Stimulated activated CD8-positive, alpha-beta memory T cell treated with anti-CD3 and anti-CD28 coated beads, Interleukin-7, amount 100 ng/mL, for 24 hours (primary cell): ENCODE measurements around the gene CLBA1.
"Not testable (repeated sequence)": the region's sequence is repeated elsewhere in the genome, so short reads cannot be mapped to it uniquely, and the experiment has no call there.

Experiments
- DNase-seq: peaks from one replicate; pipeline ENCODE4 v3.0.0-alpha.2; 2020; ENCODE audit warnings: low read depth

CLBA1 gene

DNA sequence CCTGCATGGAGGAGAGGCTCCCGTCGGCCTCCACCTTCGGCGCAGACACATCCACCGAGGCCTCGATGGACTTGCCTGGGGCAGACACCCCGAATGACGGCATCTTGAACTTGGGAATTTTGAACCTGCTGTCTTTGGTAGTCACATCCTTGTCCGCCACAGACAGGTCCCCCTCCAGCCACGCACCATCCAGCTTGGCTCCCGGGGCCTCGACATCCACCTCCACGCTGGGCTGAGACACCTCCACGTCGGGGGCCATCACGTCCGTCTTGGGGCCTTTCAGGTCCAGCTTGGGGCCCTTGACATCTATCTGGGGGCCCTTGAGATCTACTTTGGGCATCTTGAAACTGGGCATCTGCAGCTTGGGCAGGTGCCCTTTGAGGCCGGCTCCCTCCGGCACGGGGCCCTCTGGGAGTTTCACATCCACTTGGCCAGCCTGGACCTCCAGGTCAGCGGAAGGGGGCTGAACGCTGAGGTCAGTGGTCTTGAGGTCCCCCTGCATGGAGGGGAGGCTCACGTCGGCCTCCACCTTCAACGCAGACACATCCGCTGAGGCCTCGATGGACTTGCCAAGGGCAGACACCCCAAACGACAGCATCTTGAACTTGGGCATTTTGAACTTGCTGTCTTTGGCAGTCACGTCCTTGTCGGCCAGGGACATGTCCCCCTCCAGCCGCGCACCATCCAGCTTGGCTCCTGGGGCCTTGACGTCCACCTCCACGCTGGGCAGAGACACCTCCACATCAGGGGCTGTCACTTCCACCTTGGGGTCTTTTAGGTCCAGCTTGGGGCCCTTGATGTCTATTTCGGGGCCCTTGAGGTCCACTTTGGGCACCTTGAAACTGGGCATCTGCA is 37.5 kb upstream of the CLBA1 start:
- DNase-seq, result not testable (repeated sequence)

DNA sequence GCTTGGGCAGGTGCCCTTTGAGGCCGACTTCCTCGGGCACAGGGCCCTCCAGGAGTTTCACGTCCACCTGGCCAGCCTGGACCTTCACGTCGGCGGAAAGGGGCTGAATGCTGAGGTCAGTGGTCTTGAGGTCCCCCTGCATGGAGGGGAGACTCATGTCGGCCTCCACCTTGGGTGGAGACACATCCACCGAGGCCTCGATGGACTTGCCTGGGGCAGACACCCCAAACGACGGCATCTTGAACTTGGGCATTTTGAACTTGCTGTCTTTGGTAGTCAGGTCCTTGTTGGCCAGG is 36.9 kb upstream of the CLBA1 start:
- no peak for DNase-seq

DNA sequence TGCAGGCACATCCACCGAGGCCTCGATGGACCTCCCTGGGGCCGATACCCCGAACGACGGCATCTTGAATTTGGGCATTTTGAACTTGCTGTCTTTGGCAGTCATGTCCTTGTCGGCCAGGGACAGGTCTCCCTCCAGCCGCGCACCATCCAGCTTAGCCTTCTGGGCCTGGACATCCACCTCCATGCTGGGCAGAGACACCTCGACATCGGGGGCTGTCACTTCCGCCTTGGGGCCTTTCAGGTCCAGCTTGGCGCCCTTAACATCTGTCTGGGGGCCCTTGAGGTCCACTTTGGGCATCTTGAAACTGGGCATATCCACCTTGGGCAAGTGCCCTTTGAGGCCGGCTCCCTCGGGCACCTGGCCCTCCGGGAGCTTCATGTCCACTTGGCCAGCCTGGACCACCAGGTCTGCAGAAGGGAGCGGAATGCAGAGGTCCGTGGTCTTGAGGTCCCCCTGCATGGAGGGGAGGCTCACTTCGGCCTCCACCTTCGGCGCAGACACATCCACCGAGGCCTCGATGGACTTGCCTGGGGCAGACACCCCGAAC is 36.1 kb upstream of the CLBA1 start:
- DNase-seq, result not testable (repeated sequence)

DNA sequence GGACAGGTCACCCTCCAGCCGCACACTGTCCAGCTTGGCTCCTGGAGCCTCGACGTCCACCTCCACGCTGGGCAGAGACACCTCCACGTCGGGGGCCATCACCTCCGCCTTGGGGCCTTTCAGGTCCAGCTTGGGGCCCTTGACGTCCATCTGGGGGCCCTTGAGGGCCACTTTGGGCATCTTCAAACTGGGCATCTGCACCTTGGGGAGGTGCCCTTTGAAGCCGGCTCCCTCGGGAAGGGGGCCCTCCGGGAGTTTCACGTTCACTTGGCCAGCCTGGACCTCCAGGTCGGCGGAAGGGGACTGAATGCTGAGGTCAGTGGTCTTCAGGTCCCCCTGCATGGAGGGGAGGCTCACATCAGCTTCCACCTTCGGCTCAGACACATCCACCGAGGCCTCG is 35.6 kb upstream of the CLBA1 start:
- no peak for DNase-seq

DNA sequence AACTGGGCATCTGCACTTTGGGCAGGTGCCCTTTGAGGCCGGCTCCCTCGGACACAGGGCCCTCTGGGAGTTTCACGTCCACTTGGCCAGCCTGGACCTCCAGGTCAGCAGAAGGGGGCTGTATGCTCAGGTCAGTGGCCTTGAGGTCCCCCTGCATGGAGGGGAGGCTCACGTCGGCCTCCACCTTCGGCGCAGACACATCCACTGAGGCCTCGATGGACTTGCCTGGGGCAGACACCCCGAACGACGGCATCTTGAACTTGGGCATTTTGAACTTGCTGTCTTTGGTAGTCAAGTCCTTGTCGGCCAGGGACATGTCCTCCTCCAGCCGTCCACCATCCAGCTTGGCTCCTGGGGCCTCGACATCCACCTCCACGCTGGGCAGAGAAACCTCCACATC is 34.9 kb upstream of the CLBA1 start:
- DNase-seq, result not testable (repeated sequence)

DNA sequence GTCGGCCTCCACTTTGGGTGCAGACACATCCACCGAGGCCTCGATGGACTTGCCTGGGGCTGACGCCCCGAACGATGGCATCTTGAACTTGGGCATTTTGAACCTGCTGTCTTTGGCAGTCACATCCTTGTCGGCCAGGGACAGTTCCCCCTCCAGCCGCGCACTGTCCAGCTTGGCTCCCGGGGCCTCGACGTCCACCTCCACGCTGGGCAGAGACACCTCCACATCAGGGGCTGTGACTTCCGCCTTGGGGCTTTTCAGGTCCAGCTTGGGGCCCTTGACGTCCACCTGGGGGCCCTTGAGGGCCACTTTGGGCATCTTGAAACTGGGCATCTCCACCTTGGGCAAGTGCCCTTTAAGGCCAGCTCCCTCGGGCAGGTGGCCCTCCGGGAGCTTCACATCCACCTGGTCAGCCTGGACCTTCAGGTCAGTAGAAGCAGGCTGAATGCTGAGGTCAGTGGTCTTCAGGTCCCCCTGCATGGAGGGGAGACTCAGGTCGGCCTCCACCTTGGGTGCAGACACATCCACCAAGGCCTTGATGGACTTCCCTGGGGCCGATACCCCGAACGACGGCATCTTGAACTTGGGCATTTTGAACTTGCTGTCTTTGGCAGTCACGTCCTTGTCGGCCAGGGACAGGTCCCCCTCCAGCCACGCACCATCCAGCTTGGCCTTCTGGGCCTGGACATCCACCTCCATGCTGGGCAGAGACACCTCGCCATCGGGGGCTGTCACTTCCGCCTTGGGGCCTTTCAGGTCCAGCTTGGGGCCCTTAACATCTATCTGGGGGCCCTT is 33.5 kb upstream of the CLBA1 start:
- DNase-seq, result not testable (repeated sequence)

DNA sequence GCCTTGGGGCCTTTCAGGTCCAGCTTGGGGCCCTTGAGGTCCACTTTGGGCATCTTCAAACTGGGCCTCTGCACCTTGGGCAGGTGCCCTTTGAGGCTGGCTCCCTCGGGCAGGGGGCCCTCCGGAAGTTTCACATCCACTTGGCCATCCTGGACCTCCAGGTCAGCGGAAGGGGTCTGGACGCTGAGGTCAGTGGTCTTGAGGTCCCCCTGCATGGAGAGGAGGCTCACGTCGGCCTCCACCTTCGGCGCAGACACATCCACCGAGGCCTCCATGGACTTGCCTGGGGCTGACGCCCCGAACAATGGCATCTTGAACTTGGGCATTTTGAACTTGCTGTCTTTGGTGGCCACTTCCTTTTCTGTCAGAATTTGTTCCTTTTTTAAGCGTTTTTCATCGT is 32.5 kb upstream of the CLBA1 start:
- no peak for DNase-seq

DNA sequence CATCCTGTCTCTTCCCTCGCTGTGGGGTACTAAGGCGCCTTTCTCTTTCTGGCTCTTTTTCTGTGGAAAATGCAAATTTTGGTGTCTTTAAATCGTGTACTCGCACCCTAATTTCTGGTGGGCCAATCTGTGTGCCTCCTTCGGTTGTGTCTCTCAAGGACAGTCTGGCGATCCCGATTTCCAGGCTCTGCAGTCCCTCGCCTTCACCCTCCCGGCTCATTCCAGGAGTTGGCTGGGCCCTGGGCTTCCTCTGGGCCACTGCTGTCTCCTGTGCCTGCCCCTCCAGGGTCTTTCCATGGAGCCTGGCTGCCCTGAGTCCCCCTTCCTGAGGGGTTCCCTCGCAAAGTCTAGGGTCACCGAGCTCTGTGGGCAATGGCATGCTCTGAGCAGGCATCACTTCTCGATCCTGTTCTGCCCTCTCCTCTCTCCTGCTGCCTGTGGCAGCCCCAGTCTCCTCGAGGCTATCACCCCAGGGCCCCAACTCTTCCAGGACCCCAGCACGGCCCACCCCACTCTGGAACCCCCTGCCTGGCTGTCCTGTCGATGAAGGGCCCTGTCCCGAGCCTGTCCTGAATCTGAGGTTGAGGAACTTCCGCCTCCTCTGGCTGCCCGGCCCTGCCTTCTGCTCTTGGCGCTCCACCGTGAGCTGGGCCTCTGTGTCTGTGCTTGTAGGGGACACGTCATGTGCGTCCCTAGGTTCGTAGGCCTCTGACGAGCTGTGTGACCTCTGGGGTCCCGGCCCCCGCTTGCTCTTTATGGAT is 31.5 kb upstream of the CLBA1 start:
- DNase-seq, result no peak

DNA sequence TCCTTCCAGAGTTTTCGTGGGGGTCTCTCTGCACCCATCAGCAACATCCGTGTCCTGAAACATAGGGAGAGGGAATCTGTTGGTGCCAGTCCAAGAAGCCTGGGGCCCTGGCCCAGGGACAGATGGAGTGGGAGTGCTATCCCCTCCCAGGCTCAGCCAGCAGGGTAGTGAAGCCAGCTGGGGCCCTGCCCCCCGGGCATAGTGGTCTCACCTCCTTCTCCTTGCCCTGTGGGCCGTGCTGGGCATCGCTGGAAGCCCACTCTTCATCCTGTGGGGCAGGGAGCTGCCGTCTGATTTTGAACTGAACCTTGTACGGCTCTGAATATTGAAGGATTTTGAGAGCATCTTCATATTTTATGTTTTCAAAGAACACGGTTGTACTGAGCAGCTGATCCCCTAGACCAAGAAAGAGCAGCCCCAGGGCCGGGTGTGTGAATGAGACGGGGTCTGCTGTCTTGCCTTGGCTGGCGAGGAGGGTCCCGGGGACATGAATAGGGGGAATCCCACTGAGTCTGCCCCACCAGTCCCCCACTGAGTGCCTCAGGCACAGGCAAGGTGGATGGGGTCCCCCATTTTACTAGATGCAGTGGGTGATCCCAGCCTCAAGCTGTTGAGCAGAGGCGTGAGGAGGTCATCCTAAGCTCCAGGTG is 30.7 kb upstream of the CLBA1 start:
- DNase-seq, result no peak

DNA sequence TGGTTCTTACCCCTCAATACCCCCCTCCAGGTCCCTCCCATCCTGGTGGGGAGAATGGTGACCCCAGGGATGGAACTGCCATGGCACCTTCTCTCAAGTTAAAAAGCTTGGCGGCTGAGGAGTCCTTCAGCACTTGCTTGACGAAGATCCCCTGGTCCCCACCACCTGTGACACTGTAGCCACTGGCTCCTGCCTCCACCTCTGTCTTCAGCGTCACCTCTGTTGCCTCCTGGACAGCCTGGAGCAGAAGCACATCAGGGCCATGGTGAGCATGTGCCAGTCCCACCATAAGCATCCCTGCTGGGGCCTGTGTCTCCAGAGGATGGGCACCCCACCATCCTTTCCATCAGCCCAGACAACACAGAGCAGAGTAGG is 30.2 kb upstream of the CLBA1 start:
- no peak for DNase-seq

DNA sequence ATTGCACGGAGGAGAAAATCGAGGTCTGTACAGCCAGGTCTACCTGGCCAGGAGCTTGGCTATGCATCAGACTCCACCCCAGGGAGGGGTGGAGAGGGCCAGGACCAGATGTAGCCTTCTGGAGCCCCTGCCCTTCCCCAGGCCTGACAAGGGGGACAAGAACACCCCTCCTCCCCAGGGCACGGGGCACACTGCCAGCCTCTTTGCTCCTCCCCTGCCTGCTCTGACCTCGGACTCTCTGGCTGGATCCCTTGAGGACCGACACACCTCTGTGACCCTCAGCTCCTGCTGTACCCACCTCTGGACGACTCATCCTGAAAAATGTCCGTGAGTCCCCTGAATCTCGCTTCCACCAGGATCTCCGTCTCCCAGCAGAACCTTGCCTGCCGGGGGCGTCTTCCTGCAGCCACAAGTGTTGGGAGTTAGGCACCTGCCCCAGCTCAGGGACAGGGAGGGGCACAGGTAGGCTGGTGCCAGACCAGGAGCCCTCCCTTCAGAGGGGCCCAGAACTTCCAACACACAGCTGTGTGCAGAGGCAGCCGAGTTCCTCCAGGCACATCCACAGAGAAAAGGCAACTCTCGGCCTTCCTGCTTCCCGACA is 29.2 kb upstream of the CLBA1 start:
- DNase-seq, result no peak

DNA sequence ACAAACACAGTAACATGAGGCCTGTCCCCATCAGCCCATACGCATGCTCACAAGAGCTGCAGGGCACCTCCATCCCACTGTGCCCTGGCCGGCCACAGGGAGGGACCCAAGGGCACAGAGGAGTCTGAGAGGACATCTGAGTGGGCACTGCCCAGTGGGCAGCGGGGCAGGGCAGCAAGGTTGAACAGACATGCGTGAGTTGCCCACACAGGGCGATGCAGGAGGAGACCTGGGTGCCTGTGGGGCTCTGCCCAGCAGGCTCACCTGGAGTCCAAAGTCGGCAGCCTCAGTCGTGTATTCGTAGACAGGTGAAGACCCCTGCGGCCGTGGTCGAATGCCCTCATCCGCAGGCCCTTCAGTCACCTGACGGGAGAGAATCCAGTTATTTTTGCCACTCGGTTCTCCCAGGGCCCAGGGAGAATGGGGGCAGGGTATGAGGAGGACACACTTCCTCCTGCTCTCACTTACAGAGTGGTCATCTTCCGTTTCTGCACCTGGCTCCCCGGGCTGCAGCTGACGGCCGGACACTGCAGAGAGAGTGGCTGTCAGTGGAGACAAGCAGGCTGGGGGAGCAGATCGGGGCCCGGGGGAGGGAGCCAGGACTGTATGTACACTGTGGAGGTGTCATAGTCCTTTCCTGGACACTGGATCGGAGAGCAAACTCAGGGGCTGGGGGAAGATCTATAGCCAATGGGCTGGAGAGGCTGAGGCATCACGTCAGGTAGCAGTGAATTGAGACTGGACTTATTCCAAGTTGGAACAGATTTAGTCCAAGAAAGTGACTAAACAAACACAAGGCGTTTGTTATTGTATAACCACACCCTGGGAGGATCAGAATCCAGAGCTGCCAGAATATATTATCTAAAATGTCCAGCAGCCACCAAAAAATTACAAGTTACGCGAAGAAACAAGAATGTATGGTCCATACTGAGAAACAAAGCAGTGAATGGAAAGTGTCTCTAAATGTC is 28.2 kb upstream of the CLBA1 start:
- DNase-seq, result no peak

DNA sequence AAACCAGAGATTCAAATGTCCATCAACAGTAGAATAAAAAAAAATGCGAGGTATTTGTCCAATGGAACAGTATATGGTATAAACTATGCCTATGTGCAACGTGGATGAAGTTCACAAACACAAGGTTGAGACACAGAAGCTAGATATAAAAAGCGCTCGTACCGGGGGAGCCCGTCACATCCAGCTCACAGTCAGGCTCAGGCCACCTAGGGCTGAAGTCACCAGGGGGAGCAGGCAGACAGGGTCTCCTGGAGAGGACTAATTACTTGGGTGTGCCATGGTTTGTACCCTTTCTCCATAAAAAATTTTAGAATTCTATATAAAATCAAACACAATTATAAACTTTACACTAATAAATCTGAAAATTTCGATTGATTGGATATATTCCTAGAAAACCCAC is 21.0 kb upstream of the CLBA1 start:
- no peak for DNase-seq

DNA sequence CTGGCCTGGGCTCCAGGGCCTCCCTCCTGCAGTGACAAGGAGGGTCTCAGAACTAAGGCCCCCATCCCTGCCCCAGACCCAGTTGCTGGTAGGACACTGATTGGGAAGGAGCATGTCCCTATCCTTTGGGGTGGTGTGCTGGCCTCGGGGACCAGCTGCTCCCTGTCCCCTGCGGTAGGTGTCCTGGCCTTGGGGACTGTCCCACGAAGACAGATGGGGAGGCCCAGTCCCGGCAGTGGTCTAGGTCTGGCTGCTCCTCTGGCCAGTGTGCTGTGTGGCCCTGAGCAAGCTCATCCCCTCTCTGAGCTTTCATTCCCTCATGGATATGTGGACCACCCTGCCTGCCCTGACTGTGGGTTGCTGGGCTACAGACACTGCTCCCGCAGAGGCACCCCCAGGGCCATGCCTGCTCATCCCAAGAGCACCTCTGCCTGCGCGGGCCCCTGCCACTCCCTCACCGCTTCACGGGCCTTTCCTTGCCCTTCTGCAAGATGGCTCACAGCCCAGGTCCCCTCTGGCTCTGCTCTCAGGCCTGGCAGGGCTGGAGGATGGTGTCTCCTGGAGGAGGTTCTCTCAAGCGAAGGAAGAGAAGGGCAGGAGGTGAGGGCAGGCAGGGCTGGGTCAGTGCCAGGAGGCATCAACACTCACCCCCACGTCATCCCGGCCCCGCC is 19.9 kb upstream of the CLBA1 start:
- DNase-seq, result no peak

DNA sequence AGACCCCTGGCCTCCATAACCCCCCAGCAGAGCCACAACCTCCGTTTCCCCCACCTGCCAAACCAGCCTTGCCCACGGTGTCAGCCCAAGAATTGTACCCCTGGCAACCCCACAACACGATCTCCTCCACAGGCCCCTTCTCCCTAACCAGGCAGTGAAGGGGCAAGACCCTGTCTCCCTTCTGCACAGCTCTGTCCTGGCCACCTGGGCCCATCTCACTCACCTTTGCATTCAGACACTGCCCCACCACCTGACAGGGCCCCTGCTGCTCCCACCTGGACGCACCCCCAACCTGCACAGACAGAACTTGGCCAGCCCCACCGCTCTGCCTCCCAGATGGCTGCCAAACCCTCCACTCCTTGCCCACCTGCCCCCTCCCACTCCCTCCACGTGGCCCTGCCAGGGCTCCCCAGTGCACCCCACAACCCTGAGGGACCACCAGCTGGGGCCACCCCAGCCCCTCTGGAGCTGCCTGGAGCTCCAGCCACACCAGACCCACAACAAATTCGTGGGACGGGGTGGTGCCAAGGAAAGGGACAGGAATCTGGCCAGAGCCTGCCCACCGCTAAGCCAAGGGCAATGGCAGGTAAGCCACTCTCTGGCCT is 19.2 kb upstream of the CLBA1 start:
- no peak for DNase-seq

DNA sequence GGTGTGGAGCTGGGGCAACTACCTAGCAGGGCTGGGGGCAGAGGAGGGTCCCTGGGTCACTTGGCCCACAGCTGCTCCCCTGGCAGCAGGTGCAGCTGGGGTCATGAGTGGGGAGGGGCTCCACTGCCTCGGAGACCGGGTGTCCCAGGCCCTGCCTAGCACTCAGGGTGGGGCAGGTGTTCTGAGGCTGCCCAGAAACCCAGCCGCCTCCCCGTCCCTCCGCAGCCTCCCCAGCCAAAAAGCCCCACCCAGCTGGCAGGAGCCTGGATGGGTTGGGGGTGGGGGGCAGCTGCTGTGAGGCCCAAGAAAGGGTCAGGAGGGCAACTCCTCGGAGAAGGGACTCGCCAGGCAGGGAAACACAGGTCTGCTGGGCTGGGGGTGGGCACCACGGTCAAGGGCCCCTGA is 18.6 kb upstream of the CLBA1 start:
- DNase-seq, result no peak

DNA sequence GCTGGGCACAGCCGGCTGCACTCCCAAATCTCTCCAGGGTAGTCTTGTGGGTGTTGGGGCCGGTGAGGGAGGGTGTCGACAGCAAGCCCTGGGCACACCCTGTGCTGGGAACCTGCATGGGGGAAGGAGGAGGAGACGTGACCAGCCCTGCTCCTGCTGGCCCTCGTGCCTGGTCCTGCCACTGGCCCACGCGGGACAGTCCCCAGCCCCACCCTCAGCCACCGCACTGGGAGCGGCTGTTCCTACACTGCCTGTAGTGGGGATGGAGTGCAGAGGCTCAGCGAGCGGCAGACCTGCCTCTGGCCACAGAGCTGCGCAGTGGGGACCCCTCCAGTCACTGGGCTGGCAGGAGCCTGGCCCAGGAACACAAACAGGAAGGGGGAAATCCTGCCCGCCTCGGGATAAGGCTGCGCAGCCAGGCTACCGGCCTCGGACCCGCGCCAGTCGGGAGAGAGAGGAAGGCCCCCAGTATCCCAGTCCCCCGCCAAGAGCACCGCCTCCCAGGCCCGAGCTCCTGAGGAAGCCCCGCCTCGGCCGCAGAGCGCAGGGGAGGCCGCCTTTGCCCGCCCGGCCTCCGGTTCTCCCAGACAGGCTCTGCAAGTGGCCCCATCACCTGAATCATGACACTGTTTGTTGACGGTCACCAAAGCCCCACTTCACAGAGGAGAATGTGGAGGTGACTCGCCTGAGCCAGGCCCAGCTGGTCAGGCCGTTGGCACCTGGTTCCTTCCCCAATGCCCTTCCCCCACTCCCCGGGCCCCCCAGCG is 18.0 kb upstream of the CLBA1 start:
- no peak for DNase-seq

DNA sequence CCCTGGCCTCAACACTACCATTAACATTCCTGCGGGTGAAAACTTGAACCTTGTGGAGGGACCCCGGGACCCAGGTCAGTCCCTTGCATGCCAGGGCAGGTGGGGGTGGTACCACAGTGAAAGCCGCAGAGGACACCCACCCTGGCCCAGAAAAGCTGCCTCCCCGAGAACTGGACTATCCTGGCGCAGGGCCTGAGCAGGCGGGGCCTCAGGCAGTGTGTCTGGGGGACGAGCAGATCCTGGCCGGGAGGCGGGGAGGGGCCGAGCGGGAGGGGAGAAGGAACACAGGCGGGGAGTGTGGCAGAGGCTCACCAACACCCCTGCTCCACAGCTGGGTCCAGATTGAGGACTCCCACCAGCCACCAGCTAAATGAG is 17.4 kb upstream of the CLBA1 start:
- no peak for DNase-seq
